GM19455 (cell line): ENCODE results near the gene TCEA2.
A peak's percentile ranks its signal among the peaks of the same experiment; 100 is the strongest.

Experiments used
- ATAC-seq: cut with Tn5 transposase; IDR thresholded peaks from one replicate; pipeline ENCODE4 v1.9.1; 2021; ENCODE audit not compliant: unreplicated experiment

The TCEA2 gene

DNA sequence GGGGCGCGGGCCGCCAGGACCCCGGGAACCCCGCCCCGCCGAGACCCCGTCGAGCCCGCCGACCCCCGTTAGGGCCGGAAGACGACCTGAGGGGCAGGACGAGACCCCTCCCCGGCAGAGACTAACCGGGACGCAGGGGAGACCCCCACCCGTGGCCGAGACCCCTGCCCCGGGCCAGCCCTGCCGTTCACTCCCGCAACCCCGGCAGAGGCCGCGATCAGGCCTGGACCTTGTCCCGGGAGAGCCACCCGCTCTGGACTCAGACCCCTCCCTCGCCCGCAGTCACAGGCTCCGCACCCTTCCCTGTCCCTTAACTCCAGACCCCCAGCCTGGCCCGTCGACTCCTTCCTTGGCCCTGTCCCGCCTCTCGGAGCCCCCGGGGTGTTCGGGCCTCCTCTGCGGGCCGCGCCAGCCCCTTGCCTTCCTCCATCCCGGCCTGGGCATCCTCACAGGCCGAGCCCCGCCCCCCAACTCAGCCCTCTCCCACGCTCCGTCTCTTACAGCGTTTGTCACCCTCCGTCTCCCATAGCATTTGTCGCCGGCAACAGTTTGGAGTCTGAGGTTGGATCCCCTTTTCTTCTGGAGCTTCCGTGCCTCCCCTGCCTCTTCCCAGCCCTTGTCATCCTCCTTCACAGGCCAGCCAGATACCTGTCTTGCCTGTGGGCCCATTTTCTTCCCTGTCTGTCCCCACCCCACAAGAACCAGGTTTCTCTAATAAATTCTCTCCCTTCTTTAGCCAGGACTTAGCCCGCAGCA is 569 bp downstream of the TCEA2 start:
- no peak for ATAC-seq

DNA sequence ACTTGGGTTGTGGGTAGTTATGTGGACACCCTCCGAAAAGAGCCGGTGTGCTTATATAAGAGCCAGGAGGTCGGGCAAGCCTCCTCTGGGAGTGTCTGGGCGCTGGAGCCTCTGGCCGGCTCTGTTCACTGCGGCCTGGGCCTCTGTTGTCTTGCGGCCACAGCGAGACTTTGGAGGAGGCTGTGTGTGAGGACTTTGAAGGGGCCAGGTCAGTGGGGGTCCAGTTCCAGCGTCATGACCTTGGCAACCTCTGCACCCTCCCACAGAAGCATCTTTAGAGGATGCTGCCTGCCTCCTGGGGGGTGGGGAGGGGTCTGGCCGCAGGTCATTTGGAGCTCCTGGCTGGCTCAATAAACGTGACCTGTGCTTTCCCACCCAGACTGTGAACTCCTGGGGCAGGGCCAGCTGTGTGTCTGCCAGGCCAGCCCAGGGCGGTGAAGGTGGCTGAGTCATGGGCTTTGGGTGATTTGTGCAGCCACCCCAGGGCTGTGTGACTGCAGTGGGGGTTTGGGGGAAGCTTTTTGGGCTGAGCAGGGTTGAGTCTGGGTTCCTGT is 1.2 kb downstream of the TCEA2 start:
- ATAC-seq, result no peak

DNA sequence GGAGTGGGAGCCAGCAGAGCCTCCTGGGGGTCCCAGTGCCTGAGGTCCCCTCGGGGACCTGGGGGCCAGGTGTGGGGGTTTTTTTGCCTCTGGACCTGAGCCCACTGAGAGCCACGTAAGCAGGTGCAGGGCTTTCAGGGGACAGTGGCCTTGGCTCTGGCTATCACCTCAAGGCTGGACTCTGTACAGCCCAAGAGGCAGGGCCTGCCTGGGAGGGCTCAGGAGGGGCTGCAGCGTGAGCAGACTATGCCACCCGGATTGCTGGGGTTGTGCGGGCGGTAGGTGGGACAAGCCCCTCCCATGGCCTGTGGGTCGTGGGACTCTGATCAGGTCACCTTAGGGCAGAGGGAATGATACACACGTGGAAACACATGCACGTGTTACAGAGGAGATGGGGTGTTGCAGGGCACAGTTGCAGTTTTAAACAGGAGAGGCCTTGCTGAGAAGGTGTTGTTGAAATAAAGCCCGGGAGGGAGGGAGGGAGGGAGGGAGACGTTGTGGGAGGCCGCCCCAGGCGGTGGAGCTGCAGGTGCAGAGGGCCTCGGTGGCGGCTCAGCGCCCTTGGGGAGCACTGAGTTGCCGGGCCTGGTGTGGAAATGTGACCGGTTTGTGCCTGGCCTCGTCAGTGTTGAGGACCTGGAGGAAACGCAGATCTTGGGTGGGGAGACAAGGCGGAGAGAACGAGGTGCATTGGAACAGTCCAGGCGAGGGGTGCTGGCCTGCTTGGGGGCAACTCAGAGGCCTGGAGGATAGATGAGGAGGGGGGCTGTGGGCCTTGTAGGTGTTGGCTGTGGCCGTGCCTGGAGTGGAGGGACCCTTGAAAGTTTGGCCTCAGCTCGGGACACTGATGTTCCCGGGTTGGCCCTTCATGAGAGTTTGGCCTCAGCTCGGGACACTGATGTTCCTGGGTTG is 2.3 kb downstream of the TCEA2 start:
- ATAC-seq, result no peak

DNA sequence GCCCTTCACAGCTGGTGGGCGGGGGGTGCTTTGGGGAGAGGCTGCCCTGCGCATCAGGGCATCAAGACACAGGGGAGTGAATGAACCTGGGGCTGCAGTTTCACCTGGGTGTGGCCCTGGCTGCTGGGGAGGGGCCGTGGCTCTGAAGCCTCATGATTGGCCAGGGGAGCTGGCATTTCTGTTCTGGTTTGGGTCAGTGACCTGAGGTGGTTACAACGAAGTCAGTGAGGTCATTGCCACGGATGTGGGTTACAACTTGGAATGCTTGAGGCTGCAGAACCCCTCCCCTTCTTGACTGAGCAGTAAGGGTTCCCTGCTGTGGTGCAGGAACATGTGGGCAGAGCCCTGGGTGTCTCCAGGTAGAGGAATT is 3.0 kb downstream of the TCEA2 start:
- ATAC-seq, result peak; percentile 46

DNA sequence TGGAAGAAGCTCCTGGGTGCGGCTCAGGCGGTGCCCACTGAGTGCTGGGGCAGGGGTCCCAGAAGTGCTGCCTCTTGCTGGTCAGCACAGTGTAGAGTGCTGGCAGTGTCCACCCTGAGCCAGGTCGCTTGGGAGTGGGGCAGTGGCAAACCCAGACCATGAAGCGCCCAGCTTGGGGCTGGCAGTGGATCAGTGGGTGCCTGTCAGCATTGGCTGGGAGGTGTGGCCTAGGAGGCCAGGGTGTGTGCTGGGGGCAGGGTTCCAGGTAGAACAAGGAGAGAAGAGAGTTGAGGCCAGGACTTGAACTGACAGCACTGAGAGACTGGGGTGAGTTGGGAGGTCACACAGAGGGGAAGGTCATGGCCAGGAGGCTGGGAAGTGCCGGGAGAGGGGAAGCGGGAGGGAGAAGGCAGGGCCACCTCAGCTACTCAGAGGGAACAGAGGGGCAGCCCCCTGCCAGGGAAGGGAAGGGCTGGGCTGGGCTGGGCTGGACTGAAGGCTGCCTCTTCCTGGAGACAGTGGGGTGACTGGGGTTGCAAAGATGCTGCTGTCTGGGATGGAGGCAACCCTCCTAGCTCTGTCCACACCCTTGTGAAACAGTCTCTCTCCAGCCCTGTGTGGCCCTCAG is 4.1 kb downstream of the TCEA2 start:
- ATAC-seq, result no peak

DNA sequence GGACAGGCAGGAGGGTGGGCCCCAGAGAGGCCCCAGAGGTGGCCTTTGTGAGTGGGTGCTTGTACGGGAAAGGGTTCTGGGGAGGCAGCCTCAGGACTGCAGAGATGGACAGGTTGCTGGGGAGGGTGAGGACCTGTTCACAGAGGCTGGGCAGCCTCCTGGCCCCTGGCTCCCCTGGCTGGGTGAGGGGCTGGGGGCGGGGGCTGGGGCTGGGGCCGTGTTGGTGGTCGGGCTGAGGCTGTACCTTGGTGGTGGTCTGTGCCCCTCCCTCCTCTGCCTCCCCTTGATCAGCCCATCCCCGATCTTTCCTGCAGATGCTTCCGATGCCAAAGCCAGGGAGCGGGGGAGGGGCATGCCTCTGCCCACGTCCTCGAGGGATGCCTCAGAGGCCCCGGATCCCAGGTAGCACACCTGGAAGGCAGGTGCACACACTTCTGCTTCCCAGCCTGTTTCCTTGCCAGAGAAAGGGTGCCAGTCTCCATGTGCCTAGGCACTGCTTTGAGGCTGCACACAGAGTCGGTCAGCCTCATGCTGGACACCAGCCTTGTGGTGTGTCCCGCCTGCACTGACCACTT is 4.8 kb downstream of the TCEA2 start:
- ATAC-seq, result no peak

DNA sequence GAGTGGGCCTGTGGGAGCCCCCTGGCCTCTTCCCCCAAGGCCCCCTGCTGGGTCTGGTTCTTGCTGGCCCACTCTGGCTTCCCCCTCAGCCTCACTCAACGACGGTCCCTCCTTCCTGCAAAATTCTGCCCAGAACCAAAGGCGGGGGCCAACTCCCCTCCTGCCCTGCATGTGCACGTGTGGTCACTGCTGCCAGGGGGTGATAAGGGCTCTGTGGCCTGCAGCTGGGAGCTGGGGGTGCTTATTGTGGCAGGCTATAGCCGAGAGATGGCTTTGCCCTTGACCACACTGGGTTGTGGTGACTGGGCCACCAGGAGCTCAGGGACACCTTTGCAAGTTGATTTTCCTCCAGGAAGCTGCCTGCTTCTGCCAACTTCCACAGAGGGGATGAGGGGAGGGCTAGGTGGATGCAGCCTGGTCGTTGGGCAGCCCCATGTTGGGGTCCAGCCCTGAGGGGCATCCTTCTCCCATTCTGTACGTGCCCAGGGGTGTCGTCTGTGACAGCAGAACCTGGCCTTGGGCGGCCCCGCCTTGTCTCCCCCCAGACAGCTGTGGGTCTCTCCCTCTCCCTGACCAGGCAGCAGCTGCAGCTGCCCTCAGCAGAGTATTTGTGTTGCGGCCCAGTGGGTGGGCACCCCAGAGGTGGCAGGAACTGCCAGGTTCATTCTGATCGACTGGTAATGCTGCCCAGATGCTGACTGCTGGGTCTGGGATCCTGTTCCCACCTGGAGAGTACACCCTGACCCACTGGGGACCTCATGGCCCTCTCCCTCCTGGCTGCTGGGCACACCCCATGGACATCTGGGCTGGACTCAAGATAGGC is 5.6 kb downstream of the TCEA2 start:
- ATAC-seq, result no peak

DNA sequence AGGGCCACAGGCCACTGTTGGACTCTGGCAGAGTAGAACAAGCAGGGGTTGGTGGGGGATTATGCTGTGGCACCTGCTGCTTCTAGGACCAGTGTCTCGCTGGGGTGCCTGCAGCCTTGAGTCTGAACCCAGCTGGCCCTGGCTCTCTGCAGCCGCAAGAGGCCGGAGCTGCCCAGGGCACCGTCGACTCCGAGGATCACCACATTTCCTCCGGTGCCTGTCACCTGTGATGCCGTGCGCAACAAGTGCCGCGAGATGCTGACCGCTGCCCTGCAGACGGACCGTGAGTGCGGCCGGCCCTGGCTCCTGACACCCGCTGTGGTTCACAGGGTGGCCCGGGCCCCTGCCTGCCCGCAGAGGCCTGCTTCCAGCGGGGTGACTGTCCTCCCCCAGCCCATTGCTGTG is 6.2 kb downstream of the TCEA2 start:
- no peak for ATAC-seq

DNA sequence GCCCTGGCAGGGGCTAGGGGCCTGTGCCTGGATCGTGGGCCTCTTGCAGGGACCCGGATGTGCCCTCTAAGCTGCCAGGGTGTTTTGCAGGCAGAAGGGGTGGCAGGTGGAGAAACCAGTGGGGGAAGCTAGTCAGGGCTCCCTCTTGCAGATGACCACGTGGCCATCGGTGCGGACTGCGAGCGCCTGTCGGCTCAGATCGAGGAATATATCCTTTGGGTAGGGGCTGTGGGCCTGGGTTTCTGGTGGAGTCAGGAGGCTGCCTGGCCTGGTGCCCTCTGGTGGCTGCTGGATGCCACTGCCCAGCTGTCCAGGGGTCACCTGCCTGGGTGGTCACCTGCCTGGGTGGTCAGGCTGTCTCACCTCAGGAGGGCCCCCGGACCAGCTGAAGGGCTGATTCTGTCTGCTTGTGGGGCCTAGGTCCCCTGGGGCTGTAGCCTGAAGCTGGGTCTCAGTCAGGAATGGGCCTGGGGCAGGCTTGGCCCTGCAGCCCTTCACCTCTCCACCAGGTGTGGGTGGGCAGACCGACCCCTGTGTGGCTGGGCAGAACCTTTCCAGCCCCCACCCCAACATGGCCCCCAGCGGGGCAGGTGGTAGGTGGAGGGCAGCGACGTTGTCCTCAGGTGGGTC is 6.7 kb downstream of the TCEA2 start:
- ATAC-seq, result no peak

DNA sequence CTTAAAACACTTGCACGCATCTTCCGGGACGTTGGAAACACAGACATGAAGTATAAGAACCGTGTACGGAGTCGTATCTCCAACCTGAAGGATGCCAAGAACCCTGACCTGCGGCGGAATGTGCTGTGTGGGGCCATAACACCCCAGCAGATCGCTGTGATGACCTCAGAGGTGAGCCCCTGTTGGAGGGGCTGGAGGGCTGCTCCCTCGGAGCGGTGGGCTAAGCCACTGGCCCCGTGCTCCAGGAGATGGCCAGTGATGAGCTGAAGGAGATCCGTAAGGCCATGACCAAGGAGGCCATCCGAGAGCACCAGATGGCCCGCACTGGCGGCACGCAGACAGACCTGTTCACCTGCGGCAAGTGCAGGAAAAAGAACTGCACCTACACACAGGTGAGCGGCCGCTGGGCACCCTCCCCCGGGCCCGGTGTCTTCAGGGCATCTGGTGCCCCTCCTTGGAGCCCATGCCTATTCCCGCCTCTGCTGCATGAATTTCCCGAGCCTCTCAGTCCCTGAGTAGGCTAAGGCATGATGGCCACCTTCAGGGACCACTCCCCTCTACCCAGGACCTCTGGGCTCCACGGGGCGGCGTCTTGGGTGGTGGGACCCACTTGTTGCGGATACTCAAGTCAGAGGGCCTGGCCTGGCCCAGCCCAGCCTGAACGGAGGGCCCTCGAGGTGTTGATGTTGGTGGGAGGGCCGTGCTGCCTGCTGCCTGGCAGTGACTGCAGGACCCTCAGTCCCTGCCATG is 7.4 kb downstream of the TCEA2 start:
- no peak for ATAC-seq

DNA sequence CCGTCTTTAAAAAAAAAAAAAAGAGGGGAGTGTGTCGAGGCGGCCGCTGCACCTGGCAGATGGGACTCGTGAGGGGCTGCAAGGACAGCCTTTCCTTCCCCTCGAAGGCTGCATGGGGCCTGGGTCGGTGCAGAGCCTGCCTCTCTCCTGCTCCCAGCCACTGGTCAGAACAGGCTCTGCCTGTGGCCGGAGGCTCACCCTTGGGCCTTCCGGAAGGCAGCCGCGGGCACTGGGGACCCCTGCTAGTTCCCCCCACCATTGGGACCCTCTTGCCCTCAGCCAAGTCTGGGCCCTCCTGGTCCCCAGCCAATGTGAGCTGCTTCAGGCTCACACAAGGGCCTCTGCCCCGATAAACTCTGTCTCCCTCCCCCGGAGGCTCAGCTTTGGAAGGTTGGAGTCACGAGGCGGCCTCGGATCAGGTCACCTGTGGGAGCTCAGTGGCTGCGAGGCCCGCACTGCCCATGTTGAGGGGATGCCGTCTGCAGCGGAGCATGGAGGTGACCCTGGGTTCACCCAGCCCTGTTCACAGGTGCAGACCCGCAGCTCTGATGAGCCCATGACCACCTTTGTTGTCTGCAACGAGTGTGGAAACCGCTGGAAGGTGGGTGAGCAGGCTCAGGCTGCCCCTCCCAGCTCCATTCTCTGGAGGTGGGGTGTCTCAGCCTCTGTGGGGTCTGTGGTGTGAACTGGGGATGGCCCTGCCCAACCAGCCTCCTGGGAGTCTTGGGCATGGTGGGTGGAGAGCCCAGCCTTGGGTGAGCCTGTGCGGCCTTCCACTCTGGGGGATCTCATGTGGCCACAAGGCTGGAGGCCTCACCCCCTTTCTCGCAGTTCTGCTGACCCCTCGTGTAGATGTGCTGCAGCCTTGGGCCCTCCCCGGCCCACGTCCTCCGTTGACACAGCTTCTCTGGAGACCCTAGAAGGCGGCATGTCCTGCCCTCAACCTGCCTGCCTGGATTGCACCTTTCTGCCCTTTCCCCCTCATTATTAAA is 8.6 kb downstream of the TCEA2 start:
- ATAC-seq, result no peak

DNA sequence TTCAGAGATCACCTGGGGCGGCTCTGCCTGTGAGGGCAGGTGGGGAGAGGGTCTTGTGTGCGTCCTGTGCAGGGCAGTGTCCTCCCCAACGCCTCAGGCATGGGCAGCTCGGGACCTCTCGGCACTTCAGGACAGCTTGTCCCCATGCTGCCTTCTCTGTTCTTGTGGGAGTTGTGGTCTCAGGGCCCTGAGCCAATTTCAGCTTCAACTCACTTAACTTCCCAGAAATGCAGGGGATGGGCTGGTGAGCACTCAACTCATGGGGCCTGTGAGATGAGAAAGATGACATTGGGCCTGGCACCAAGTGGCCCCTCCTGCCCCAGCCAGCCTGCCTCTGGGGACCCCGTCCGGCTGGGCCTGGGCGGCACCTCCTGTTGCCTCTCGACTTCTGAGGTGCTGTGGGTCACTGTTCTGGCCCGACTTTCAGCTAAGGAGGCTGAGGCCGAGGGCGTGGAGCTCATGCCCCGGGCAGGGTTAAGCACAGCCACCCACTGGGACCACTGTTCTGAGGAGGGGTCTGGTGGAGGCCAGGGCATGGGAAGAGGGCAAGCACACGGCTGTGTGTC is 9.6 kb downstream of the TCEA2 start:
- no peak for ATAC-seq

DNA sequence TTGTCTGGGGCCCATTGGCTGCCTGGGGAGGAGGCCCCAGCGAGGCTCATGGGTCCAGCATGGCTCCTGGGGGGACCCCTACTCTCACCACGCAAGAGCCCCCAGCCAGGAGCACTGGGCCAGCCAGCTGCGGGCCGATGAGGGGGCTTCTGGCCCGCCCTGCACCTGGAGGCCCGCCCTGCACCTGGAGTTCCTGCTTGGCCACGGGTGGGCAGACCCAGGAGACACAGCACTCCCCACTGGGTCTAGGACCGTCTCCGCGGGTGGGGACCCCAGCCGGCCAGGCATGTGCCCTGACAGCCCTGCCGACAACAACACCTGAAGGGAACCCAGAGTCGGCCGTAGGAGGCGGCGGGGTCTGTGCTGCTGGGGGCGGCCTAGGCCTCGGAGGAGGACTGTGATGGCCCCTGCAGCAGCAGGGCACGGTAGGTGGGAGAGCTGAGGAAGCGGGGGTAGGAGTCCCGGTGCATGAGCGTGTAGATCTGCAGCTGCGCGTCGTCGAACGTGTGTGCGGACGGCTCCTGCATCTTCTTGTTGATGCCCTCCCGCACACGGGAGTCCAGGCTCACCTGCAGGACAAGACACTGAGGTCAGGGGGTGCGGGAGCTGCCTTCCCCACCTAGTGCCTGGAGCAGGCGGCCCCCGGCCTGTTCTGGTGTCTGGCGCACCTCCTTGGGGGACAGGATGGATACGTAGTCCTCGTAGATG is 10.6 kb downstream of the TCEA2 start:
- no peak for ATAC-seq

DNA sequence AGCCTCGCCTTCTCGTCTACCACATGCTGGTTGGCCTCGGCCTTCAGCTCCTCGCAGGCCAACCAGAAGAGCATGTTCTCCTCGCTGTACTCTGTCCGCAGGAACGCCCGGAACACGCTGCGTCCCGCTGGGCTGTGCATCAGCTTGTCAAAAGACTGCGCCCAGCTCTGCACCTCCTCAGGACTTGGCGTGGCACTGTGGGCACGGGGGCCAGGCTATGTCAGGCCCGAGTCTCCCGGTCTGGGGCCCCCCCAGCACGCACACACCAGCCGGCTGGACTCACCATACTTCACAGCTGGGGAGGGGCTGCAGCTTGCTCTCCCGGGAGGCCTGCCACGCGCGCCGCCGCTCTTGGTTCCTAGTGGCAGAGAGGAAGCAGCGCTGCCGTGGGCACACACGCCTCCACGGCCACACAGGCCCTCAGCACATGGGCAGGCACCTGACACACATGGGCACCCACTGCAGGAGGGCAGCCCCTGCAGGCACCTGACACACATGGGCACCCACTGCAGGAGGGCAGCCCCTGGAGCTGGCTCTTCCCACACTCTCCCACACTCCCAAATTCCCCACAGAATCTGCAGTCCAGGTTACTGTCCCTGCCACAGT is 11.3 kb downstream of the TCEA2 start:
- no peak for ATAC-seq

DNA sequence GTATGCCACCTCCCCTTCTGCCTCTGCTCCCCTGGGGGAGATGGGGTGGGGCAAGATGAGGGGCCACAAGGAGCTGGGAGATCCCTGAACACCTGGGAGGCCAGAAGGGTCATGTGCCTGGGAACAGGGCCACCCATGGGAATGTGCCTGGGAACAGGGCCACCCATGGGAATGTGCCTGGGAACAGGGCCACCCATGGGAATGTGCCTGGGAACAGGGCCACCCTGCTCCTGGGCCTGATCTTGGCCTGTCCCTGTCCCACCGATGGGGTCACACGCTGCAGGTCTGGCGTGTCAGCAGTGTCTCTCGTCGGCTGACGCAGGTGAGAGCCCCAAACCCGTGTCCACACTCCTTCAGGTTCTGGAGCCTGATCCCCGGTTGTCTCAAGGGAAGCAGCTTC is 12.0 kb downstream of the TCEA2 start:
- ATAC-seq, result no peak

DNA sequence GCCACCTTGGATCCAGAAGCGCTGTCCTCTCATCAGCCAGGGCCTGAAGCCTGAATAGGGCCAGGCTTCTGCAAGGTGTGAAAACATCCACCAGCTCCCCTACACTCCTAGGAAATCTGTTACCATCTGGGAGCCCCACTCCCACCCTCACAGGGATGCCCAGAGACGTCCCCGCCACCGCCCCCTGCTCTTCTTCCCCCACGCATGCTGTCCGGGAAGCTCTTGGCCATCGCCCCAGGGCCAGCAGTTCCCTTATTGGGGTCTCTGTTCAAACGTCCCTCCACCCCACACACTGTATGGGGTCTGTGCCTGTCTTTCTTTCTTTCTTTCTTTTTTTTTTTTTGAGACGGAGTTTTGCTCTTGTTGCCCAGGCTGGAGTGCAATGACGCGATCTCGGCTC is 12.6 kb downstream of the TCEA2 start:
- ATAC-seq, result no peak
